HCT116 (cell line): ENCODE results near the gene CFD. TPM values are rescaled to one million over a fixed set of nuclear protein-coding genes. Genes with fewer than 3 reads are reported as not detected.

Experiments
- ATAC-seq: fragments of 200-7000 bp; cut with Tn5 transposase; 2 replicates; pipeline ENCODE4 v1.9.1; 2020; ENCODE audit warnings: mild to moderate bottlenecking, moderate library complexity
- BruUV-seq: library from RNA; stranded (reverse); fragments of 400-500 nt; replicated peaks from 2 replicates; lab custom pipeline; 2021; lab: Mats Ljungman, UMichigan
- CTCF ChIA-PET: fragments of 300-600 bp; sonication (Branson Sonifier 250); formaldehyde crosslinking; loops from one replicate; lab custom pipeline; 2021; ENCODE audit warnings: antibody characterized with exemption; lab: Charles Lee
- POLR2A ChIA-PET: fragments of 300-600, 350-600 bp; sonication (Branson Sonifier 250); formaldehyde crosslinking; loops from one replicate; lab custom pipeline; 2021; ENCODE audit warnings: antibody characterized with exemption; lab: Charles Lee
- RAD21 ChIA-PET, 2 experiments: fragments of 300-600 bp; sonication (Branson Sonifier 250); formaldehyde crosslinking; loops; one replicate each; lab custom pipeline; 2023; ENCODE audit warnings: low total read pairs in 2 of 2; ENCODE audit not compliant: uncharacterized antibody in 2 of 2, unreplicated experiment in 2 of 2, low non-redundant PET in 1 of 2; lab: Charles Lee
- DNase-seq: peaks from one replicate; pipeline ENCODE4 v3.0.0-alpha.2; 2010; ENCODE audit warnings: low read depth, low spot score
- H2AFZ ChIP-seq: fragments of 200-600 bp; shearing (Covaris generic), sonication (generic); 2 replicates; pipeline ENCODE4 v1.6.1; 2017; ENCODE audit warnings: low read depth, mixed run types, mixed read lengths, antibody characterized with exemption, low read length; ENCODE audit not compliant: poor library complexity, severe bottlenecking
- H3K27ac ChIP-seq: 2 replicates; pipeline ENCODE4 v1.5.1; 2012; ENCODE audit warnings: low read depth, low read length
- H3K27me3 ChIP-seq: fragments of 200-600 bp; sonication (generic); 2 replicates; pipeline ENCODE4 v1.6.1; 2016; ENCODE audit warnings: mixed run types, low read length, mixed read lengths; ENCODE audit not compliant: insufficient read depth
- H3K36me3 ChIP-seq, 2 experiments: fragments of 200-500 bp in 1 of 2; fragments of 200-600 bp in 1 of 2; sonication (Bioruptor generic) in 1 of 2; sonication (generic) in 1 of 2; 2 replicates each; pipeline versions ENCODE4 v1.5.1 to v1.6.1; 2014 to 2016; ENCODE audit warnings: low read length in 2 of 2, inconsistent platforms in 1 of 2, mixed read lengths in 1 of 2, mixed run types in 1 of 2; ENCODE audit not compliant: insufficient read depth in 2 of 2, control insufficient read depth in 1 of 2
- H3K4me1 ChIP-seq, 2 experiments: fragments of 200-600 bp in 1 of 2; sonication (generic) in 1 of 2; 2 replicates each; pipeline versions ENCODE4 v1.5.1 to v1.6.1; 2012 to 2017; ENCODE audit warnings: low read length in 2 of 2, inconsistent platforms in 1 of 2, mild to moderate bottlenecking in 1 of 2, mixed read lengths in 1 of 2, mixed run types in 1 of 2, moderate library complexity in 1 of 2; ENCODE audit not compliant: insufficient read depth in 2 of 2, control insufficient read depth in 1 of 2
- H3K4me2 ChIP-seq: fragments of 200-600 bp; sonication (generic); 2 replicates; pipeline ENCODE4 v1.6.1; 2017; ENCODE audit warnings: mixed run types, low read length, mixed read lengths
- H3K4me3 ChIP-seq, 2 experiments: fragments of 200-600 bp in 1 of 2; sonication (generic) in 1 of 2; replicated peaks in 1 of 2; 2 replicates each; pipeline ENCODE4 v1.5.1; 2011 to 2016; ENCODE audit warnings: low read length in 2 of 2, control low read depth in 1 of 2, low read depth in 1 of 2, mild to moderate bottlenecking in 1 of 2, mixed read lengths in 1 of 2, mixed run types in 1 of 2
- H3K79me2 ChIP-seq: fragments of 200-600 bp; sonication (generic); 2 replicates; pipeline ENCODE4 v1.6.1; 2017; ENCODE audit warnings: mild to moderate bottlenecking, mixed run types, low read length, moderate library complexity, mixed read lengths; ENCODE audit not compliant: insufficient read depth
- H3K9ac ChIP-seq: fragments of 200-600 bp; sonication (generic); 2 replicates; pipeline ENCODE4 v1.6.1; 2016; ENCODE audit warnings: low read length, mixed read lengths
- H3K9me2 ChIP-seq: fragments of 200-600 bp; sonication (generic), shearing (Covaris generic); 2 replicates; pipeline ENCODE4 v1.6.1; 2017; ENCODE audit warnings: mixed run types, mild to moderate bottlenecking, moderate library complexity; ENCODE audit not compliant: insufficient read depth
- H3K9me3 ChIP-seq, 2 experiments: fragments of 200-500 bp in 1 of 2; fragments of 200-600 bp in 1 of 2; sonication (Bioruptor generic) in 1 of 2; sonication (generic) in 1 of 2; 2 replicates each; pipeline ENCODE4 v1.6.1; 2014 to 2017; ENCODE audit warnings: low read length in 2 of 2, mixed read lengths in 2 of 2, inconsistent platforms in 1 of 2, low read depth in 1 of 2, mild to moderate bottlenecking in 1 of 2, mixed run types in 1 of 2, moderate library complexity in 1 of 2; ENCODE audit not compliant: control insufficient read depth in 1 of 2, insufficient read depth in 1 of 2
- H4K20me1 ChIP-seq: fragments of 200-600 bp; sonication (generic), shearing (Covaris generic); 2 replicates; pipeline ENCODE4 v1.6.1; 2017; ENCODE audit warnings: mixed run types, mild to moderate bottlenecking, moderate library complexity; ENCODE audit not compliant: insufficient read depth
- EGR1 ChIP-seq: IDR thresholded peaks from 2 replicates; pipeline ENCODE4 v1.6.1; 2012; ENCODE audit warnings: low read depth
- EZH2 ChIP-seq: fragments of 200-600 bp; sonication (generic); IDR thresholded peaks from 2 replicates; pipeline ENCODE4 v1.6.1; 2017; ENCODE audit warnings: antibody characterized with exemption, mixed run types
- EZH2phosphoT487 ChIP-seq: fragments of 200-600 bp; IDR thresholded peaks from 2 replicates; pipeline ENCODE4 v1.6.1; 2018; ENCODE audit warnings: antibody characterized with exemption, borderline replicate concordance
- FOSL1 ChIP-seq: IDR thresholded peaks from 2 replicates; pipeline ENCODE4 v1.6.1; 2012; ENCODE audit warnings: low read depth
- JUND ChIP-seq: IDR thresholded peaks from 2 replicates; pipeline ENCODE4 v1.6.1; 2012
- RAD21 ChIP-seq: IDR thresholded peaks from 2 replicates; pipeline ENCODE4 v1.6.1; 2012; ENCODE audit warnings: low read depth, mild to moderate bottlenecking
- SIN3A ChIP-seq: IDR thresholded peaks from 2 replicates; pipeline ENCODE4 v1.6.1; 2012; ENCODE audit warnings: low read depth
- TCF7L2 ChIP-seq: IDR thresholded peaks from 2 replicates; pipeline ENCODE4 v1.7.0; 2011; ENCODE audit warnings: borderline replicate concordance, inconsistent platforms; ENCODE audit not compliant: insufficient read depth, insufficient read length; ENCODE audit errors: extremely low read depth
- ZFX ChIP-seq: fragments of 450-650 bp; IDR thresholded peaks from 2 replicates; pipeline ENCODE4 v1.6.1; 2017
- ZNF274 ChIP-seq: fragments of 200-500 bp; sonication (Bioruptor generic); IDR thresholded peaks from 2 replicates; pipeline ENCODE4 v1.6.1; 2014; ENCODE audit warnings: mild to moderate bottlenecking, low read depth, low read length, inconsistent platforms
- intact Hi-C: fragments of 100-400 bp; cut with micrococcal nuclease; formaldehyde crosslinking; loops from 2 replicates; pipeline ENCODE4 v1.10.0; 2022
- total RNA-seq: library from RNA; stranded (reverse); gene quantifications from one replicate; pipeline ENCODE4 v1.2.1, GENCODE V29; 2021; ENCODE audit not compliant: unreplicated experiment
- TF ChIP-seq, protein P1 (sequence below): IDR thresholded peaks from 2 replicates; pipeline ENCODE4 v1.6.1; 2012; ENCODE audit warnings: low read depth
- TF ChIP-seq, protein P2 (sequence below): IDR thresholded peaks from 2 replicates; pipeline ENCODE4 v1.6.1; 2012

CFD gene
- total RNA-seq, 1 experiment from 2014 or later: 80.2 TPM

DNA sequence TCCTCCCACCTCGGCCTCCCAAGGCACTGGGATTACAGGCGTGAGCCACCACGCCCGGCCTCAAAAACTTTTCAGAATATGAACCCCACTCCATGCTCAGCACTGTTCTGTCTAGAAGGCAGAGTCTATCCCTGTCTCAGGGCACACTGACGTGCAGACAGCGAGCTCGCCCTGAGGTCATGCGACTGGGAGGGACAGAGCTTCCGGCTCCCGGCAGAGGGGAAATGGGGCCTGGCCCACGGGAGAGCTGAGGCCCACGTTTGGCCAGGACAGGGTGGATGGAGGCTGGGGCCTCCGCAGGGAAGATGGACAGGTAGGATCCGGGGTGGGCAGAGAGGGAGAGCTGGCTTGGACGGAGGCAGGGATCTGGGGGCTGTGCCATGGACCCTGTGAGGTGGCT, 34.6 kb upstream of the CFD start:
- intact Hi-C loops: no loop called here
- Histone ChIP-seq H3K27me3 (no peaks in the 10 kb centered on the region), H2AFZ (no peak overlapping the region), H3K4me1 (peaks cover 7 to 9% of the 10 kb centered on the region in 2 experiments; a peak in 3 of 4 replicates), H4K20me1 (no peaks in the 10 kb centered on the region), H3K4me2 (no peak overlapping the region), H3K9ac (no peak overlapping the region), H3K79me2 (no peaks in the 10 kb centered on the region), H3K4me3 (no peak overlapping the region), H3K36me3 (no peaks in the 10 kb centered on the region), H3K27ac (no peak overlapping the region), H3K9me3 (no peaks in the 10 kb centered on the region), H3K9me2 (no peaks in the 10 kb centered on the region)
- ChIA-PET POLR2A (no interaction called here), RAD21 (no interaction called here), CTCF (no interaction called here)
- no TSS peak for BruUV-seq
- no peak for TF ChIP-seq ZFX
- TF ChIP-seq ZNF274: no peak
- no peak for TF ChIP-seq EZH2phosphoT487
- TF ChIP-seq, protein P1, sequence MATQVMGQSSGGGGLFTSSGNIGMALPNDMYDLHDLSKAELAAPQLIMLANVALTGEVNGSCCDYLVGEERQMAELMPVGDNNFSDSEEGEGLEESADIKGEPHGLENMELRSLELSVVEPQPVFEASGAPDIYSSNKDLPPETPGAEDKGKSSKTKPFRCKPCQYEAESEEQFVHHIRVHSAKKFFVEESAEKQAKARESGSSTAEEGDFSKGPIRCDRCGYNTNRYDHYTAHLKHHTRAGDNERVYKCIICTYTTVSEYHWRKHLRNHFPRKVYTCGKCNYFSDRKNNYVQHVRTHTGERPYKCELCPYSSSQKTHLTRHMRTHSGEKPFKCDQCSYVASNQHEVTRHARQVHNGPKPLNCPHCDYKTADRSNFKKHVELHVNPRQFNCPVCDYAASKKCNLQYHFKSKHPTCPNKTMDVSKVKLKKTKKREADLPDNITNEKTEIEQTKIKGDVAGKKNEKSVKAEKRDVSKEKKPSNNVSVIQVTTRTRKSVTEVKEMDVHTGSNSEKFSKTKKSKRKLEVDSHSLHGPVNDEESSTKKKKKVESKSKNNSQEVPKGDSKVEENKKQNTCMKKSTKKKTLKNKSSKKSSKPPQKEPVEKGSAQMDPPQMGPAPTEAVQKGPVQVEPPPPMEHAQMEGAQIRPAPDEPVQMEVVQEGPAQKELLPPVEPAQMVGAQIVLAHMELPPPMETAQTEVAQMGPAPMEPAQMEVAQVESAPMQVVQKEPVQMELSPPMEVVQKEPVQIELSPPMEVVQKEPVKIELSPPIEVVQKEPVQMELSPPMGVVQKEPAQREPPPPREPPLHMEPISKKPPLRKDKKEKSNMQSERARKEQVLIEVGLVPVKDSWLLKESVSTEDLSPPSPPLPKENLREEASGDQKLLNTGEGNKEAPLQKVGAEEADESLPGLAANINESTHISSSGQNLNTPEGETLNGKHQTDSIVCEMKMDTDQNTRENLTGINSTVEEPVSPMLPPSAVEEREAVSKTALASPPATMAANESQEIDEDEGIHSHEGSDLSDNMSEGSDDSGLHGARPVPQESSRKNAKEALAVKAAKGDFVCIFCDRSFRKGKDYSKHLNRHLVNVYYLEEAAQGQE: no peak
- TF ChIP-seq, protein P2, sequence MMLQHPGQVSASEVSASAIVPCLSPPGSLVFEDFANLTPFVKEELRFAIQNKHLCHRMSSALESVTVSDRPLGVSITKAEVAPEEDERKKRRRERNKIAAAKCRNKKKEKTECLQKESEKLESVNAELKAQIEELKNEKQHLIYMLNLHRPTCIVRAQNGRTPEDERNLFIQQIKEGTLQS: no peak
- no peak for TF ChIP-seq JUND
- TF ChIP-seq EGR1: no peak
- no peak for TF ChIP-seq SIN3A
- TF ChIP-seq EZH2: no peak
- TF ChIP-seq TCF7L2: no peak
- TF ChIP-seq FOSL1: no peak
- TF ChIP-seq RAD21: no peak
- ATAC-seq (no peak), DNase-seq (no peak)
